ENCODE data around the gene NDRG3. TPM values are rescaled to one million over a fixed set of nuclear protein-coding genes. Genes with fewer than 3 reads are reported as not detected.

NDRG3 gene
- total RNA-seq, 1 donor from 2014 or later, result 33.1 TPM

DNA sequence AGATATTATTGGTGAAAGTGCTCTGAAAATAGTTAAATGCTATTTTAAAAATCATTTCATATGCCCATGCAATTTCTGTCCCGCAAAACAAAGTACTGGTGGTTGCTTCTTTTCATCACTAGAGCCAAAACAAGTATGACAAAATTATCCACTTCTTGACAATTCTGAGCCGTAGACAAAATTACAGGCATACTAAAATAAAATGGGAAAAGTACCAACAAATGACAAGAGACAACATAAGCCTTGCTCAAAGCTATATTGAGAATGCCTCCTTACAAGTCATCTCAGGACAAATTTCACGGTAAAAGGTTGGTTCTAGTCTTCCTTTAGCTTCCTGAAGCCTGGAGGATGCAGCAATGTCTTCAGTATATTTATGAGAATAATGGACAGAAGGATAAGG is 28.9 kb downstream of the NDRG3 start:
- no peak overlapping the region for H3K4me3 Mint-ChIP-seq (ENCODE audit: unreplicated experiment)

GRCh38 chr20:36712775-36713174 is 33.1 kb downstream of the NDRG3 start:
- DNase-seq (ENCODE audit: low read depth) (no peak), FAIRE-seq (no peak)
- TF ChIP-seq, protein P1, sequence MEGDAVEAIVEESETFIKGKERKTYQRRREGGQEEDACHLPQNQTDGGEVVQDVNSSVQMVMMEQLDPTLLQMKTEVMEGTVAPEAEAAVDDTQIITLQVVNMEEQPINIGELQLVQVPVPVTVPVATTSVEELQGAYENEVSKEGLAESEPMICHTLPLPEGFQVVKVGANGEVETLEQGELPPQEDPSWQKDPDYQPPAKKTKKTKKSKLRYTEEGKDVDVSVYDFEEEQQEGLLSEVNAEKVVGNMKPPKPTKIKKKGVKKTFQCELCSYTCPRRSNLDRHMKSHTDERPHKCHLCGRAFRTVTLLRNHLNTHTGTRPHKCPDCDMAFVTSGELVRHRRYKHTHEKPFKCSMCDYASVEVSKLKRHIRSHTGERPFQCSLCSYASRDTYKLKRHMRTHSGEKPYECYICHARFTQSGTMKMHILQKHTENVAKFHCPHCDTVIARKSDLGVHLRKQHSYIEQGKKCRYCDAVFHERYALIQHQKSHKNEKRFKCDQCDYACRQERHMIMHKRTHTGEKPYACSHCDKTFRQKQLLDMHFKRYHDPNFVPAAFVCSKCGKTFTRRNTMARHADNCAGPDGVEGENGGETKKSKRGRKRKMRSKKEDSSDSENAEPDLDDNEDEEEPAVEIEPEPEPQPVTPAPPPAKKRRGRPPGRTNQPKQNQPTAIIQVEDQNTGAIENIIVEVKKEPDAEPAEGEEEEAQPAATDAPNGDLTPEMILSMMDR (IDR thresholded peaks at IDR 0.05; ENCODE audit: insufficient read depth, low read depth, low read length), result no peak
- TF ChIP-seq EZH2 (IDR thresholded peaks at IDR 0.05; ENCODE audit: insufficient read depth, low read length), result no peak
- Histone ChIP-seq H3K27ac (ENCODE audit: low read depth, low read length) (no peak overlapping the region), H3K79me2 (ENCODE audit: insufficient read depth, low read length) (no peaks in the 10 kb centered on the region), H3K4me3 (ENCODE audit: insufficient read depth, low read depth, low read length) (no peak overlapping the region), H3K9ac (ENCODE audit: low read length) (no peak overlapping the region), H4K20me1 (ENCODE audit: insufficient read depth, low read length) (no peaks in the 10 kb centered on the region), H2AFZ (ENCODE audit: low read depth, low read length) (no peak overlapping the region), H3K36me3 (ENCODE audit: insufficient read depth, low read length) (no peaks in the 10 kb centered on the region), H3K4me2 (ENCODE audit: low read length) (no peak overlapping the region), H3K4me1 (ENCODE audit: insufficient read depth, low read length) (no peaks in the 10 kb centered on the region), H3K9me3 (ENCODE audit: insufficient read depth, low read depth, low read length) (no peaks in the 10 kb centered on the region), H3K27me3 (ENCODE audit: insufficient read depth, low read length) (no peaks in the 10 kb centered on the region)
- no peaks in the 10 kb centered on the region for H3K4me1 Mint-ChIP-seq (ENCODE audit: low read depth, unreplicated experiment)
- H3K9me3 Mint-ChIP-seq (ENCODE audit: unreplicated experiment), result no peaks in the 10 kb centered on the region
- H3K4me3 Mint-ChIP-seq (ENCODE audit: unreplicated experiment), result no peak overlapping the region
- no peaks in the 10 kb centered on the region for H3K36me3 Mint-ChIP-seq (ENCODE audit: low read depth, unreplicated experiment)
- H3K27ac Mint-ChIP-seq (ENCODE audit: unreplicated experiment), result no peak overlapping the region
- no peaks in the 10 kb centered on the region for H3K27me3 Mint-ChIP-seq (ENCODE audit: low read depth, unreplicated experiment)

More for the DNA sequence above, 28.9 kb downstream of the NDRG3 start:
- H3K9me3 Mint-ChIP-seq (ENCODE audit: unreplicated experiment), result no peaks in the 10 kb centered on the region
- H3K4me3 ChIP-seq (ENCODE audit: insufficient read depth, low read depth, low read length), result no peak overlapping the region
- no peak for FAIRE-seq
- no peak for DNase-seq (ENCODE audit: low read depth)
- no peaks in the 10 kb centered on the region for H3K79me2 ChIP-seq (ENCODE audit: insufficient read depth, low read length)
- H3K9ac ChIP-seq (ENCODE audit: low read length), result no peak overlapping the region
- H3K27ac Mint-ChIP-seq (ENCODE audit: unreplicated experiment), result no peak overlapping the region
- H3K27me3 Mint-ChIP-seq (ENCODE audit: low read depth, unreplicated experiment), result no peaks in the 10 kb centered on the region
- no peaks in the 10 kb centered on the region for H3K4me1 ChIP-seq (ENCODE audit: insufficient read depth, low read length)
- H3K27me3 ChIP-seq (ENCODE audit: insufficient read depth, low read length), result no peaks in the 10 kb centered on the region
- no peaks in the 10 kb centered on the region for H3K36me3 ChIP-seq (ENCODE audit: insufficient read depth, low read length)
- no peaks in the 10 kb centered on the region for H3K9me3 ChIP-seq (ENCODE audit: insufficient read depth, low read depth, low read length)
- no peaks in the 10 kb centered on the region for H3K4me1 Mint-ChIP-seq (ENCODE audit: low read depth, unreplicated experiment)
- no peak for TF ChIP-seq EZH2 (IDR thresholded peaks at IDR 0.05; ENCODE audit: insufficient read depth, low read length)
- TF ChIP-seq, protein P1 (IDR thresholded peaks at IDR 0.05; ENCODE audit: insufficient read depth, low read depth, low read length), result no peak
- no peak overlapping the region for H2AFZ ChIP-seq (ENCODE audit: low read depth, low read length)
- H4K20me1 ChIP-seq (ENCODE audit: insufficient read depth, low read length), result no peaks in the 10 kb centered on the region
- no peak overlapping the region for H3K27ac ChIP-seq (ENCODE audit: low read depth, low read length)
- peaks cover 7% of the 10 kb centered on the region for H3K36me3 Mint-ChIP-seq (ENCODE audit: low read depth, unreplicated experiment)
- no peak overlapping the region for H3K4me2 ChIP-seq (ENCODE audit: low read length)

DNA sequence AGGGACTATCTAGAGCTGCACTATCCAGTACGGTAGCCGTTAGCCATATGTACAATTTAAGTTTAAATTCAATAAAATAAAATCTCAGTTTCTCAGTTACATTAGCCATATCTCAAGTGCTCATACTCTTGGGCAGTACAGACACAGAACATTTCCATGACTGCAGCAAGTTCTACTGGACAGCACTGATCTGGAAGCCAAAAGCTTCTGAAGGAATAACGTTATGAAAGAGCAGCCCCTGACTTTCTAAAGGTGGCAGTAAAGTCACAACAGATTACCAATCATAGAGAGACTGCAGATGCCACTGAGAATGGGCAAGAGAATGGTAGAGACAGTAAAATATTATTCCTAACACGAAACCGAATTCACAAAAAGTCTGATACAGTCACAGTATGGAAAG is 36.8 kb downstream of the NDRG3 start:
- no peaks in the 10 kb centered on the region for H3K79me2 ChIP-seq (ENCODE audit: insufficient read depth, low read length)
- H3K4me1 ChIP-seq (ENCODE audit: insufficient read depth, low read length), result no peaks in the 10 kb centered on the region
- Mint-ChIP-seq H3K4me1 (ENCODE audit: low read depth, unreplicated experiment) (no peaks in the 10 kb centered on the region), H3K27me3 (ENCODE audit: low read depth, unreplicated experiment) (no peaks in the 10 kb centered on the region), H3K27ac (ENCODE audit: unreplicated experiment) (no peak overlapping the region), H3K9me3 (ENCODE audit: unreplicated experiment) (no peaks in the 10 kb centered on the region), H3K4me3 (ENCODE audit: unreplicated experiment) (no peak overlapping the region), H3K36me3 (ENCODE audit: low read depth, unreplicated experiment) (peaks cover 2% of the 10 kb centered on the region)
- H3K4me2 ChIP-seq (ENCODE audit: low read length), result no peak overlapping the region
- H3K4me3 ChIP-seq (ENCODE audit: insufficient read depth, low read depth, low read length), result no peak overlapping the region
- H3K36me3 ChIP-seq (ENCODE audit: insufficient read depth, low read length), result no peaks in the 10 kb centered on the region
- FAIRE-seq (no peak), DNase-seq (ENCODE audit: low read depth) (no peak)
- H3K9me3 ChIP-seq (ENCODE audit: insufficient read depth, low read depth, low read length), result no peaks in the 10 kb centered on the region
- H3K9ac ChIP-seq (ENCODE audit: low read length), result no peak overlapping the region
- no peak overlapping the region for H3K27ac ChIP-seq (ENCODE audit: low read depth, low read length)
- H2AFZ ChIP-seq (ENCODE audit: low read depth, low read length), result no peak overlapping the region
- no peak for TF ChIP-seq EZH2 (IDR thresholded peaks at IDR 0.05; ENCODE audit: insufficient read depth, low read length)
- TF ChIP-seq, protein P1 (IDR thresholded peaks at IDR 0.05; ENCODE audit: insufficient read depth, low read depth, low read length), result no peak
- peaks cover 5% of the 10 kb centered on the region for H4K20me1 ChIP-seq (ENCODE audit: insufficient read depth, low read length)
- H3K27me3 ChIP-seq (ENCODE audit: insufficient read depth, low read length), result no peaks in the 10 kb centered on the region

Measured in astrocyte (in vitro differentiated cells and primary cell).